ENCODE data around the gene MKS1.

The MKS1 gene

GRCh38 chr17:58191241-58191896, 27.7 kb downstream of the MKS1 start:
- no peak overlapping the region for H3K27ac ChIP-seq
- H3K4me3 ChIP-seq (ENCODE audit: low read depth in 1 of 2, low read length in 1 of 2): no peak overlapping the region
- no peaks in the 10 kb centered on the region for H3K4me1 ChIP-seq (ENCODE audit: control insufficient read depth in 1 of 2, insufficient read depth in 1 of 2, low read depth in 1 of 2, low read length in 1 of 2)
- no peak for TF ChIP-seq CTCF (IDR thresholded peaks at IDR 0.05)
- H3K36me3 ChIP-seq: no peaks in the 10 kb centered on the region
- H3K9me3 ChIP-seq: no peaks in the 10 kb centered on the region
- peaks cover 28% of the 10 kb centered on the region for H3K27me3 ChIP-seq

- Histone ChIP-seq H3K4me3 (ENCODE audit: low read depth in 1 of 2, low read length in 1 of 2) (no peak overlapping the region), H3K4me1 (ENCODE audit: control insufficient read depth in 1 of 2, insufficient read depth in 1 of 2, low read depth in 1 of 2, low read length in 1 of 2) (peaks cover 0 to under 1% of the 10 kb centered on the region in 2 experiments), H3K27ac (no peak overlapping the region), H3K27me3 (peaks cover 28% of the 10 kb centered on the region), H3K36me3 (no peaks in the 10 kb centered on the region), H3K9me3 (no peaks in the 10 kb centered on the region)
- TF ChIP-seq CTCF (IDR thresholded peaks at IDR 0.05): no peak
Observed at GRCh38 chr17:58189436-58190146, 29.5 kb downstream of the MKS1 start.

GRCh38 chr17:58187675-58188074, 31.4 kb downstream of the MKS1 start:
- H3K9me3 ChIP-seq: no peaks in the 10 kb centered on the region
- H3K4me1 ChIP-seq (ENCODE audit: control insufficient read depth in 1 of 2, insufficient read depth in 1 of 2, low read depth in 1 of 2, low read length in 1 of 2): peaks cover 5% of the 10 kb centered on the region in 2 experiments
- H3K27ac ChIP-seq: no peak overlapping the region
- no peak for TF ChIP-seq CTCF (IDR thresholded peaks at IDR 0.05)
- H3K36me3 ChIP-seq: no peaks in the 10 kb centered on the region
- H3K4me3 ChIP-seq (ENCODE audit: low read depth in 1 of 2, low read length in 1 of 2): no peak overlapping the region
- peaks cover 28% of the 10 kb centered on the region for H3K27me3 ChIP-seq

GRCh38 chr17:58187063-58187462, 32.0 kb downstream of the MKS1 start:
- H3K9me3 ChIP-seq: no peaks in the 10 kb centered on the region
- peaks cover 28% of the 10 kb centered on the region for H3K27me3 ChIP-seq
- no peak for TF ChIP-seq CTCF (IDR thresholded peaks at IDR 0.05)
- H3K4me1 ChIP-seq (ENCODE audit: control insufficient read depth in 1 of 2, insufficient read depth in 1 of 2, low read depth in 1 of 2, low read length in 1 of 2): peaks cover 5% of the 10 kb centered on the region in 2 experiments
- H3K36me3 ChIP-seq: no peaks in the 10 kb centered on the region
- H3K4me3 ChIP-seq (ENCODE audit: low read depth in 1 of 2, low read length in 1 of 2): no peak overlapping the region
- no peak overlapping the region for H3K27ac ChIP-seq

- H3K4me1 ChIP-seq (ENCODE audit: control insufficient read depth in 1 of 2, insufficient read depth in 1 of 2, low read depth in 1 of 2, low read length in 1 of 2): peaks cover 5% of the 10 kb centered on the region in 2 experiments
- H3K27ac ChIP-seq: no peak overlapping the region
- no peaks in the 10 kb centered on the region for H3K9me3 ChIP-seq
- H3K36me3 ChIP-seq: no peaks in the 10 kb centered on the region
- no peak for TF ChIP-seq CTCF (IDR thresholded peaks at IDR 0.05)
- H3K27me3 ChIP-seq: peaks cover 28% of the 10 kb centered on the region
- no peak overlapping the region for H3K4me3 ChIP-seq (ENCODE audit: low read depth in 1 of 2, low read length in 1 of 2)
Observed at GRCh38 chr17:58186591-58186990, 32.5 kb downstream of the MKS1 start.
